ENCODE results near the gene DPY19L1. TPM values are rescaled to one million over a fixed set of nuclear protein-coding genes. Genes with fewer than 3 reads are reported as not detected.
"Not testable (repeated sequence)": the region's sequence is repeated elsewhere in the genome, so short reads cannot be mapped to it uniquely, and the experiment has no call there.

Gene DPY19L1
- total RNA-seq, 1 donor = 27.1 TPM

DNA sequence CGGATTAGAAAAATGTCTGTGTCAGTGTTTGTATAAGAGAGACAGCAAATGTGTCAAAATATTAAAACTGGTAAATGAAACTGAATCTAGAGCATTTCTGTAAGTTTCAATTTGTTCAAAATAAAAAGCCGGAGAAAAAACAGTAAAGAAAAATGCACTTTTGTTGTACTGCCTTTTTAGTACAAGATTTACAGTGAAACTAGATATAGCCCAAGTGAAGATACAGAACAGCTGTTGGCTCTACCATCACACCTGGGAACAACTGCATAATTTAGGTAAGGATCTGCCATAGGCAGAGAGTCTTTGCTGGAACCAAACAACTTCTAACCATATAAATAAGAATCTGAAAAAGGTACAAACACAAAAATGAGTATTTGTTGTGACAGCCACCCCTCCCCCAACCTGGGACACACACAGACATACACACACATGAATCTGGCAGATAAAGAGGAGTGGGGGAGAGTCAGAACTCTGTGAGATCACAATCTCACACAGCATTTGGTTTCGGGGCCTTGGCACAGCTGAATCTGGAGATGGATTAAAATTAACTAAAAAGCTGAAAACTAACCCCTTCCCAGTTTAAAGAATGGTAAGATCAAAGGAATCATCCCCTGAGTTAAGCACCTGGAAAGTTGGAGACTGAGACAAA lies 54.8 kb downstream of the DPY19L1 start:
- TF ChIP-seq, protein P1, sequence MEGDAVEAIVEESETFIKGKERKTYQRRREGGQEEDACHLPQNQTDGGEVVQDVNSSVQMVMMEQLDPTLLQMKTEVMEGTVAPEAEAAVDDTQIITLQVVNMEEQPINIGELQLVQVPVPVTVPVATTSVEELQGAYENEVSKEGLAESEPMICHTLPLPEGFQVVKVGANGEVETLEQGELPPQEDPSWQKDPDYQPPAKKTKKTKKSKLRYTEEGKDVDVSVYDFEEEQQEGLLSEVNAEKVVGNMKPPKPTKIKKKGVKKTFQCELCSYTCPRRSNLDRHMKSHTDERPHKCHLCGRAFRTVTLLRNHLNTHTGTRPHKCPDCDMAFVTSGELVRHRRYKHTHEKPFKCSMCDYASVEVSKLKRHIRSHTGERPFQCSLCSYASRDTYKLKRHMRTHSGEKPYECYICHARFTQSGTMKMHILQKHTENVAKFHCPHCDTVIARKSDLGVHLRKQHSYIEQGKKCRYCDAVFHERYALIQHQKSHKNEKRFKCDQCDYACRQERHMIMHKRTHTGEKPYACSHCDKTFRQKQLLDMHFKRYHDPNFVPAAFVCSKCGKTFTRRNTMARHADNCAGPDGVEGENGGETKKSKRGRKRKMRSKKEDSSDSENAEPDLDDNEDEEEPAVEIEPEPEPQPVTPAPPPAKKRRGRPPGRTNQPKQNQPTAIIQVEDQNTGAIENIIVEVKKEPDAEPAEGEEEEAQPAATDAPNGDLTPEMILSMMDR (IDR thresholded peaks at IDR 0.05; ENCODE audit: extremely low read depth, low read depth, low read length) = no peak
- no peak overlapping the region for H3K4me2 ChIP-seq (ENCODE audit: insufficient read depth, low read length)

DNA sequence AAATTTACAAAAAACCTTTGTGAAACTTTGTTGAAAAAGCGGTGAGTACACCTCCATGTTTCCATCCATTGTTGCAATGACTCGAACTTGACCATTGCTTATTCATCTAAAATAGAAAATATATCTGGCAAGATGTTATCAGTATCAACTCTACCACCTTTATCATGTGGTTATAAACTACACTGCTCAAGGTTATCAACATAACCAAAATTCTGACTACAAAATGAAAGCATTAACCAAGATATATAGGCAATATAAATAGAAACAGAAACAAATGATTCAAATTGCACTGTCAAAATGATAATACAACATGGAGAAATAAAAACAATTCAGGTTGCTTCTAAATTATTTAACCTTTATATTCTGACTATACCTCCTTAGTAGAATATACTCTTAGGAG lies 58.2 kb downstream of the DPY19L1 start:
- H3K9me3 ChIP-seq (ENCODE audit: low read depth, low read length); H3K36me3 ChIP-seq (ENCODE audit: insufficient read depth, low read length); H3K4me2 ChIP-seq (ENCODE audit: insufficient read depth, low read length); H4K20me1 ChIP-seq (ENCODE audit: insufficient read depth, low read length); DNase-seq (ENCODE audit: insufficient read length, low spot score, missing footprints); H3K27ac ChIP-seq (ENCODE audit: low read depth, low read length); H2AFZ ChIP-seq (ENCODE audit: low read length); H3K4me1 ChIP-seq (ENCODE audit: insufficient read depth, low read length); H3K4me3 ChIP-seq (ENCODE audit: insufficient read depth, low read length); H3K27me3 ChIP-seq (ENCODE audit: insufficient read depth, low read length); H3K79me2 ChIP-seq (ENCODE audit: insufficient read depth, low read length): not testable (repeated sequence)

More for the DNA sequence above, 54.8 kb downstream of the DPY19L1 start:
- Histone ChIP-seq H2AFZ (ENCODE audit: low read length) (no peak overlapping the region), H3K36me3 (ENCODE audit: insufficient read depth, low read length) (no peaks in the 10 kb centered on the region), H3K79me2 (ENCODE audit: insufficient read depth, low read length) (no peaks in the 10 kb centered on the region), H3K4me3 (ENCODE audit: insufficient read depth, low read length) (no peak overlapping the region), H3K27ac (ENCODE audit: low read depth, low read length) (no peak overlapping the region), H4K20me1 (ENCODE audit: insufficient read depth, low read length) (no peaks in the 10 kb centered on the region), H3K9me3 (ENCODE audit: low read depth, low read length) (no peaks in the 10 kb centered on the region), H3K4me1 (ENCODE audit: insufficient read depth, low read length) (no peaks in the 10 kb centered on the region), H3K27me3 (ENCODE audit: insufficient read depth, low read length) (no peaks in the 10 kb centered on the region)
- no peak for DNase-seq (ENCODE audit: insufficient read length, low spot score, missing footprints)

DNA sequence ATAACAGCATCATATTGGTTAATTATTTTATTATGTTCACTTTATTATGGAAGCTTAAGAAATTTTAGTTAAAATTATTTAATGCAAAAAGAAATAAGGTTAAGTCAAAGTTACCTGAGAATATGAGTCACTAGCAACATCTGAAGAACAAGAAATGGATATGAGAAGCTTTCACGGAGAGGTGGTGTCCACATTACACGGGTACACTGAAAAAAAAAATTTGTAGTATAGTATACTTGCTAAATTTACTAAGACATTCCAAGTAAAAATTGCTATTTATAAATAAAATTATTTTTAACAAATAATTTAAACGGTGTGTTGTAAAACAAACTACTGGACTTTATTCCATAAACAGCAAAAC lies 63.9 kb downstream of the DPY19L1 start:
- no peaks in the 10 kb centered on the region for H3K79me2 ChIP-seq (ENCODE audit: insufficient read depth, low read length)

DNA sequence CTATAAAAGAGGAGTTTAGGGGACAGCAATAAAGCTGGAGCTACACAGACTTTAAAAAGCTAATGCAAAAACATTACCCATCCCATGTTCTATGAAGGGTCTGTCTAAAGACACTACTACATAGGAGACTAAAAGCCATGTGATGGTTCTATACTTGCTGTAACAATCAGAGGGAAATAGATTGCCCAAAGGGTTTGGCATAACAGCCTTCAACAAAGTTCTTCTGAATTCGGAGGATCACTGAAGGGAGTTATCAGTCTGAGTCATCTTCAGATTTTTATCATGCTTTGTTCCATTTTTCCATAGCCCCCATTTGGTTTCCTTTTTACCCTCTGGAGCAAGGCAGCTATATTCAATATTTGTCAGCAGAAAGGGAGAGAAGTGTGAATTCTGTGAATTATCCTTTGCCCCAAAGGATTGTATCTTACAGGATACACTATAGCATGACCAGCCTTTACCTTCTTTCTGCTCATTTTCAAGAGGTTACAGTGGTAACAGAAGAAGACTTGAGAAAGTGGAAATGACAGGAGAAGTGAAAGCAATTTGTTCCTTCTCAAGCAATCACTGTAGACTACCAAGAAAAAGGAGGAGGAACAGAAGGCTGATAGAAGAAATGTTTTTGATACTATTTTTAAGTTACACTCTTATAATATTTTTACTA lies 64.4 kb downstream of the DPY19L1 start:
- H3K4me1 ChIP-seq (ENCODE audit: insufficient read depth, low read length); H3K27me3 ChIP-seq (ENCODE audit: insufficient read depth, low read length); H3K36me3 ChIP-seq (ENCODE audit: insufficient read depth, low read length); H4K20me1 ChIP-seq (ENCODE audit: insufficient read depth, low read length); DNase-seq (ENCODE audit: insufficient read length, low spot score, missing footprints); H3K9me3 ChIP-seq (ENCODE audit: low read depth, low read length); H2AFZ ChIP-seq (ENCODE audit: low read length); H3K79me2 ChIP-seq (ENCODE audit: insufficient read depth, low read length); H3K4me3 ChIP-seq (ENCODE audit: insufficient read depth, low read length); H3K27ac ChIP-seq (ENCODE audit: low read depth, low read length); H3K4me2 ChIP-seq (ENCODE audit: insufficient read depth, low read length): not testable (repeated sequence)

More for the DNA sequence above, 63.9 kb downstream of the DPY19L1 start:
- Histone ChIP-seq H3K27me3 (ENCODE audit: insufficient read depth, low read length) (no peaks in the 10 kb centered on the region), H3K4me1 (ENCODE audit: insufficient read depth, low read length) (no peaks in the 10 kb centered on the region), H3K9me3 (ENCODE audit: low read depth, low read length) (no peaks in the 10 kb centered on the region), H2AFZ (ENCODE audit: low read length) (no peak overlapping the region), H4K20me1 (ENCODE audit: insufficient read depth, low read length) (no peaks in the 10 kb centered on the region), H3K36me3 (ENCODE audit: insufficient read depth, low read length) (no peaks in the 10 kb centered on the region), H3K4me3 (ENCODE audit: insufficient read depth, low read length) (no peak overlapping the region), H3K4me2 (ENCODE audit: insufficient read depth, low read length) (no peak overlapping the region), H3K27ac (ENCODE audit: low read depth, low read length) (no peak overlapping the region)
- TF ChIP-seq, protein P1 (IDR thresholded peaks at IDR 0.05; ENCODE audit: extremely low read depth, low read depth, low read length) = no peak
- DNase-seq (ENCODE audit: insufficient read length, low spot score, missing footprints) = no peak

DNA sequence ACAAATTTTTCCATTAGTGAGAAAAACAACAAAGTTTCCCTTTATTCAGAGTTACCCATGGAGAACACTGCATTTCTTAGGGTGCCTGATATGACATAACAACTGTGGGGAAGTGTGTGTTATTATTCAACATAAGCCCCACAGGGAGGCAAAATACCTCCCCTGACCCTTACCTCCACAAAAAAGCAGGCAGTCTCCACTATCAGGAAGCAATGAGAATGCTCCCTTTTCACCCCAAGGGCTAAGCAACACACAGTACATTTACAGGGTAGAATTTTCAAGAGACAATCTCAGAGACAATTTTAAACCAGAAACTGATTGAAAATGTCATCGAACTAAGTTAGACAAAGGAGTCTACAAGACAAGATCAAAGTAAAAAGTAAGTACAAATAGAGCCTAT lies 69.5 kb downstream of the DPY19L1 start:
- H3K27me3 ChIP-seq (ENCODE audit: insufficient read depth, low read length); H3K4me3 ChIP-seq (ENCODE audit: insufficient read depth, low read length); DNase-seq (ENCODE audit: insufficient read length, low spot score, missing footprints); H3K36me3 ChIP-seq (ENCODE audit: insufficient read depth, low read length); H2AFZ ChIP-seq (ENCODE audit: low read length); H3K9me3 ChIP-seq (ENCODE audit: low read depth, low read length); H3K27ac ChIP-seq (ENCODE audit: low read depth, low read length); H3K4me2 ChIP-seq (ENCODE audit: insufficient read depth, low read length); H4K20me1 ChIP-seq (ENCODE audit: insufficient read depth, low read length); H3K4me1 ChIP-seq (ENCODE audit: insufficient read depth, low read length); H3K79me2 ChIP-seq (ENCODE audit: insufficient read depth, low read length): not testable (repeated sequence)

DNA sequence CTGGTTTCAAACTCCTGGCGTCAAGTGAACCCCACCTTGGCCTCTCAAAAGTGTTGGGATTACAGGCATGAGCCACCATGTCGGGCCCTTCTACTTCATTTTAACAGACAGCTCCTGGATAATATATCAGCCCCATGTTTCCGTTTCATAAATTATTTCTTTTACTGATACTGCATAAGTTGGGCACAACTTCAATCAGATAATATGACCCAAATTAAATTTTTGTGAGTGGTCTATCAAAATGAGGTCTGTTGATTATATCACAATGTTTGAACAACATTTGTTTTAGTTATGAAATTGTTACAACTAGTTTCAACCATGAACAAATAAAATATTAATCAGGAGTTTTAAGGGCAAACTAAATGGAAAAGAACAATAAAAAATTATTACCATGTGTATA lies 70.8 kb downstream of the DPY19L1 start:
- not testable (repeated sequence) for H3K4me1 ChIP-seq (ENCODE audit: insufficient read depth, low read length); H4K20me1 ChIP-seq (ENCODE audit: insufficient read depth, low read length); H3K36me3 ChIP-seq (ENCODE audit: insufficient read depth, low read length); H3K79me2 ChIP-seq (ENCODE audit: insufficient read depth, low read length); H3K4me2 ChIP-seq (ENCODE audit: insufficient read depth, low read length); H3K4me3 ChIP-seq (ENCODE audit: insufficient read depth, low read length); H3K9me3 ChIP-seq (ENCODE audit: low read depth, low read length); H2AFZ ChIP-seq (ENCODE audit: low read length); DNase-seq (ENCODE audit: insufficient read length, low spot score, missing footprints); H3K27me3 ChIP-seq (ENCODE audit: insufficient read depth, low read length); H3K27ac ChIP-seq (ENCODE audit: low read depth, low read length)
